A549 (cell line): ENCODE data around the gene ADD1.

Experiments
- CBX2 ChIP-seq: fragments of 200-600 bp; sonication (generic); IDR thresholded peaks from 2 replicates; pipeline ENCODE4 v1.6.1; 2016; ENCODE audit warnings: low read depth, mild to moderate bottlenecking, borderline replicate concordance
- KDM5A ChIP-seq: fragments of 200-600 bp; sonication (generic); IDR thresholded peaks from 2 replicates; pipeline ENCODE4 v1.6.1; 2016; ENCODE audit warnings: antibody characterized with exemption, mild to moderate bottlenecking
- MAZ ChIP-seq: fragments of 150-350 bp; IDR thresholded peaks from 2 replicates; pipeline ENCODE4 v1.6.1; 2014; ENCODE audit warnings: antibody characterized with exemption, low read depth, low read length, borderline replicate concordance
- PHF8 ChIP-seq: fragments of 200-600 bp; sonication (generic); IDR thresholded peaks from 2 replicates; pipeline ENCODE4 v1.6.1; 2016; ENCODE audit warnings: low read depth, mild to moderate bottlenecking, antibody characterized with exemption, moderate library complexity, borderline replicate concordance
- POLR2A ChIP-seq: IDR thresholded peaks from 2 replicates; pipeline ENCODE4 v1.6.1; 2012; ENCODE audit warnings: mild to moderate bottlenecking, low read length
- SREBF2 ChIP-seq: fragments of 450-650 bp; IDR thresholded peaks from 2 replicates; pipeline ENCODE4 v1.6.1; 2014; ENCODE audit warnings: mild to moderate bottlenecking, moderate library complexity
- TF ChIP-seq, protein P1 (sequence below): fragments of >200 bp; sonication (Bioruptor Twin); formaldehyde crosslinking; IDR thresholded peaks from 3 replicates; pipeline ENCODE4 v1.5.1; 2016
- TF ChIP-seq, protein P2 (sequence below): fragments of 200-600 bp; sonication (generic); IDR thresholded peaks from 2 replicates; pipeline ENCODE4 v1.6.1; 2016; ENCODE audit warnings: antibody characterized with exemption, mild to moderate bottlenecking, moderate library complexity

DNA sequence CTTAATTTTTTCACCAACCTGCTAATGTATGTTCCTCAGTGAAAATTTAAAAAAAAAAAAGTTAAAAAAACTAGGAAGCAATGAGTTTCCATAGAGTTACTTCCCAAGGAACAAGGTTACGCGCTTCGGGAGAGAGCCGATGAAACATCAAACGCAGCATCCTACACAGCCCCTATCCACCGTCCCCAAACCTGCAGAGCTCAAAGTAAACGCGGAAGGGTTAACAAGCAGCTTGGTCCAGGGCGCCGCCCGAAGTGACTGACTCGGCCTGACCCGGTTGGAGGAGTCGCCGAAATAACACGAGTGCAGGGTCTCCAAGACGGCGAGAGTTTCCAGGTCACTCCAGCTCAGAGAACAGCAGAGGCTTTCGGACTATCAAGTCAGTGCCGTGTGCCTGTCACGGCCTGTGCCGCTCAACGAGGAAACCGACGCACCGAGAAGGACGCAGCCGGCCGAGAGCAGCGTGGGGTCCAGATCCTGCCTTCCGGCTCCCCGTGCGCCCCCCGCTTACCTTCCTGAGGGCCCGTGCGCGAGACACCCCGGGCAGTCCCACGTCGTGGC is 119.0 kb downstream of the ADD1 start:
- TF ChIP-seq CBX2 = no peak
- no peak for TF ChIP-seq PHF8
- TF ChIP-seq, protein P1, sequence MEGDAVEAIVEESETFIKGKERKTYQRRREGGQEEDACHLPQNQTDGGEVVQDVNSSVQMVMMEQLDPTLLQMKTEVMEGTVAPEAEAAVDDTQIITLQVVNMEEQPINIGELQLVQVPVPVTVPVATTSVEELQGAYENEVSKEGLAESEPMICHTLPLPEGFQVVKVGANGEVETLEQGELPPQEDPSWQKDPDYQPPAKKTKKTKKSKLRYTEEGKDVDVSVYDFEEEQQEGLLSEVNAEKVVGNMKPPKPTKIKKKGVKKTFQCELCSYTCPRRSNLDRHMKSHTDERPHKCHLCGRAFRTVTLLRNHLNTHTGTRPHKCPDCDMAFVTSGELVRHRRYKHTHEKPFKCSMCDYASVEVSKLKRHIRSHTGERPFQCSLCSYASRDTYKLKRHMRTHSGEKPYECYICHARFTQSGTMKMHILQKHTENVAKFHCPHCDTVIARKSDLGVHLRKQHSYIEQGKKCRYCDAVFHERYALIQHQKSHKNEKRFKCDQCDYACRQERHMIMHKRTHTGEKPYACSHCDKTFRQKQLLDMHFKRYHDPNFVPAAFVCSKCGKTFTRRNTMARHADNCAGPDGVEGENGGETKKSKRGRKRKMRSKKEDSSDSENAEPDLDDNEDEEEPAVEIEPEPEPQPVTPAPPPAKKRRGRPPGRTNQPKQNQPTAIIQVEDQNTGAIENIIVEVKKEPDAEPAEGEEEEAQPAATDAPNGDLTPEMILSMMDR = no peak
- TF ChIP-seq, protein P2, sequence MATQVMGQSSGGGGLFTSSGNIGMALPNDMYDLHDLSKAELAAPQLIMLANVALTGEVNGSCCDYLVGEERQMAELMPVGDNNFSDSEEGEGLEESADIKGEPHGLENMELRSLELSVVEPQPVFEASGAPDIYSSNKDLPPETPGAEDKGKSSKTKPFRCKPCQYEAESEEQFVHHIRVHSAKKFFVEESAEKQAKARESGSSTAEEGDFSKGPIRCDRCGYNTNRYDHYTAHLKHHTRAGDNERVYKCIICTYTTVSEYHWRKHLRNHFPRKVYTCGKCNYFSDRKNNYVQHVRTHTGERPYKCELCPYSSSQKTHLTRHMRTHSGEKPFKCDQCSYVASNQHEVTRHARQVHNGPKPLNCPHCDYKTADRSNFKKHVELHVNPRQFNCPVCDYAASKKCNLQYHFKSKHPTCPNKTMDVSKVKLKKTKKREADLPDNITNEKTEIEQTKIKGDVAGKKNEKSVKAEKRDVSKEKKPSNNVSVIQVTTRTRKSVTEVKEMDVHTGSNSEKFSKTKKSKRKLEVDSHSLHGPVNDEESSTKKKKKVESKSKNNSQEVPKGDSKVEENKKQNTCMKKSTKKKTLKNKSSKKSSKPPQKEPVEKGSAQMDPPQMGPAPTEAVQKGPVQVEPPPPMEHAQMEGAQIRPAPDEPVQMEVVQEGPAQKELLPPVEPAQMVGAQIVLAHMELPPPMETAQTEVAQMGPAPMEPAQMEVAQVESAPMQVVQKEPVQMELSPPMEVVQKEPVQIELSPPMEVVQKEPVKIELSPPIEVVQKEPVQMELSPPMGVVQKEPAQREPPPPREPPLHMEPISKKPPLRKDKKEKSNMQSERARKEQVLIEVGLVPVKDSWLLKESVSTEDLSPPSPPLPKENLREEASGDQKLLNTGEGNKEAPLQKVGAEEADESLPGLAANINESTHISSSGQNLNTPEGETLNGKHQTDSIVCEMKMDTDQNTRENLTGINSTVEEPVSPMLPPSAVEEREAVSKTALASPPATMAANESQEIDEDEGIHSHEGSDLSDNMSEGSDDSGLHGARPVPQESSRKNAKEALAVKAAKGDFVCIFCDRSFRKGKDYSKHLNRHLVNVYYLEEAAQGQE = no peak
- no peak for TF ChIP-seq POLR2A
- no peak for TF ChIP-seq SREBF2
- no peak for TF ChIP-seq KDM5A
- no peak for TF ChIP-seq MAZ
